ENCODE data around the gene FMNL1.

GRCh38 chr17:45292696-45293412, 71.2 kb downstream of the FMNL1 start:
- TF ChIP-seq, protein P1, sequence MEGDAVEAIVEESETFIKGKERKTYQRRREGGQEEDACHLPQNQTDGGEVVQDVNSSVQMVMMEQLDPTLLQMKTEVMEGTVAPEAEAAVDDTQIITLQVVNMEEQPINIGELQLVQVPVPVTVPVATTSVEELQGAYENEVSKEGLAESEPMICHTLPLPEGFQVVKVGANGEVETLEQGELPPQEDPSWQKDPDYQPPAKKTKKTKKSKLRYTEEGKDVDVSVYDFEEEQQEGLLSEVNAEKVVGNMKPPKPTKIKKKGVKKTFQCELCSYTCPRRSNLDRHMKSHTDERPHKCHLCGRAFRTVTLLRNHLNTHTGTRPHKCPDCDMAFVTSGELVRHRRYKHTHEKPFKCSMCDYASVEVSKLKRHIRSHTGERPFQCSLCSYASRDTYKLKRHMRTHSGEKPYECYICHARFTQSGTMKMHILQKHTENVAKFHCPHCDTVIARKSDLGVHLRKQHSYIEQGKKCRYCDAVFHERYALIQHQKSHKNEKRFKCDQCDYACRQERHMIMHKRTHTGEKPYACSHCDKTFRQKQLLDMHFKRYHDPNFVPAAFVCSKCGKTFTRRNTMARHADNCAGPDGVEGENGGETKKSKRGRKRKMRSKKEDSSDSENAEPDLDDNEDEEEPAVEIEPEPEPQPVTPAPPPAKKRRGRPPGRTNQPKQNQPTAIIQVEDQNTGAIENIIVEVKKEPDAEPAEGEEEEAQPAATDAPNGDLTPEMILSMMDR (IDR thresholded peaks at IDR 0.05): no peak
- TF ChIP-seq EZH2 (IDR thresholded peaks at IDR 0.05) (no peak), EZH2phosphoT487 (IDR thresholded peaks at IDR 0.05) (no peak)

Data from neural progenitor cell (in vitro differentiated cells).